ENCODE data around the gene GNAT1. TPM values are rescaled to one million over a fixed set of nuclear protein-coding genes. Genes with fewer than 3 reads are reported as not detected.

GNAT1 gene
- total RNA-seq, 1 donor from 2014 or later: 4.7 TPM

DNA sequence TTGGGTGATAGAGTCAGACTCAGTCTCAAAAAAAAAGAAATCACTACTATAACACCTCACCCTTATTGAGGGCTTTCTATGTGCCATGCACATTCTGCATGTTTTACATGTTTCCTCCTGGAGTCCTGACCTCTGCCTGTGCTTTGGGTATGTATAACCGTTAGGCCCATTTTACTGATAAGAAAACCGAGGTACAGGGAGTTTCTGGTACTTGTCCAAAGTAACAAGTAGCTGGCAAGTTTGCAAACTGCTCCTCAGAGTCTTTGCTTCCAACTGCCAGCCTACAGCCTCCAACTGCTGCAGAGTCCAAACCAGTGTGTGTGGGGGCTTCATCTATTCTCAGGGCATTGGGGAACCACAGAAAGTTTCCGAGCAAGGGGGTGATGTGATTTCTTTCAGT lies 40.9 kb downstream of the GNAT1 start:
- H3K27ac ChIP-seq: no peak overlapping the region
- intact Hi-C loops (cut with DNase I): no loop called here
- H3K27me3 ChIP-seq: no peaks in the 10 kb centered on the region
- H3K9me3 ChIP-seq: no peaks in the 10 kb centered on the region
- H3K4me1 ChIP-seq: peaks cover 0 to 9% of the 10 kb centered on the region in 2 donors
- H3K4me3 ChIP-seq: no peak overlapping the region
- TF ChIP-seq, protein P1, sequence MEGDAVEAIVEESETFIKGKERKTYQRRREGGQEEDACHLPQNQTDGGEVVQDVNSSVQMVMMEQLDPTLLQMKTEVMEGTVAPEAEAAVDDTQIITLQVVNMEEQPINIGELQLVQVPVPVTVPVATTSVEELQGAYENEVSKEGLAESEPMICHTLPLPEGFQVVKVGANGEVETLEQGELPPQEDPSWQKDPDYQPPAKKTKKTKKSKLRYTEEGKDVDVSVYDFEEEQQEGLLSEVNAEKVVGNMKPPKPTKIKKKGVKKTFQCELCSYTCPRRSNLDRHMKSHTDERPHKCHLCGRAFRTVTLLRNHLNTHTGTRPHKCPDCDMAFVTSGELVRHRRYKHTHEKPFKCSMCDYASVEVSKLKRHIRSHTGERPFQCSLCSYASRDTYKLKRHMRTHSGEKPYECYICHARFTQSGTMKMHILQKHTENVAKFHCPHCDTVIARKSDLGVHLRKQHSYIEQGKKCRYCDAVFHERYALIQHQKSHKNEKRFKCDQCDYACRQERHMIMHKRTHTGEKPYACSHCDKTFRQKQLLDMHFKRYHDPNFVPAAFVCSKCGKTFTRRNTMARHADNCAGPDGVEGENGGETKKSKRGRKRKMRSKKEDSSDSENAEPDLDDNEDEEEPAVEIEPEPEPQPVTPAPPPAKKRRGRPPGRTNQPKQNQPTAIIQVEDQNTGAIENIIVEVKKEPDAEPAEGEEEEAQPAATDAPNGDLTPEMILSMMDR (IDR thresholded peaks at IDR 0.05): no peak
- no peaks in the 10 kb centered on the region for H3K36me3 ChIP-seq
- no peak for DNase-seq (ENCODE audit: low spot score in 2 of 2)

DNA sequence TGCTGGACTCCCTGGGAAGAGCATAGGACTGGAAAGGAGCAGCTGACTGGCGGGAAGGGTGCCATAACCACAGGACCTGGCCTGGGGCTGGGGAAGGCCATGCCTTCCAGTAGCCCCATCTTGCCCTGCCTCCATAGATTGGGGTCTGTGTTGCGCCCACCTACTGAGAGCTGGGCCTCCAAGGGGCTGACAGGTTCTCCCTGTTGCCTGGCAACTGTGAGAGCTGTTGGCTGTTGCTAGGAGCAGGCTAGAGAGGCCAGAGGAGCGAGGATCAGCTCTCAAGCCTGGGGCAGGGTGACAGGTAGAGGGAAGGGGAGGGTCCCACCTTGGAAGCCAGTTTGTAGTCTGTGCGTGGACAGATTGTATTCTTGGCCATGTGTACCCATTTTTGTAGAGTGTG lies 41.8 kb downstream of the GNAT1 start:
- intact Hi-C loops (cut with DNase I): no loop called here
- no peaks in the 10 kb centered on the region for H3K27me3 ChIP-seq
- no peak overlapping the region for H3K4me3 ChIP-seq
- no peaks in the 10 kb centered on the region for H3K36me3 ChIP-seq
- peaks cover under 1 to 5% of the 10 kb centered on the region in 2 donors for H3K4me1 ChIP-seq
- TF ChIP-seq, protein P1 (IDR thresholded peaks at IDR 0.05): no peak
- DNase-seq (ENCODE audit: low spot score in 2 of 2): no peak
- H3K9me3 ChIP-seq: no peaks in the 10 kb centered on the region
- H3K27ac ChIP-seq: no peak overlapping the region

DNA sequence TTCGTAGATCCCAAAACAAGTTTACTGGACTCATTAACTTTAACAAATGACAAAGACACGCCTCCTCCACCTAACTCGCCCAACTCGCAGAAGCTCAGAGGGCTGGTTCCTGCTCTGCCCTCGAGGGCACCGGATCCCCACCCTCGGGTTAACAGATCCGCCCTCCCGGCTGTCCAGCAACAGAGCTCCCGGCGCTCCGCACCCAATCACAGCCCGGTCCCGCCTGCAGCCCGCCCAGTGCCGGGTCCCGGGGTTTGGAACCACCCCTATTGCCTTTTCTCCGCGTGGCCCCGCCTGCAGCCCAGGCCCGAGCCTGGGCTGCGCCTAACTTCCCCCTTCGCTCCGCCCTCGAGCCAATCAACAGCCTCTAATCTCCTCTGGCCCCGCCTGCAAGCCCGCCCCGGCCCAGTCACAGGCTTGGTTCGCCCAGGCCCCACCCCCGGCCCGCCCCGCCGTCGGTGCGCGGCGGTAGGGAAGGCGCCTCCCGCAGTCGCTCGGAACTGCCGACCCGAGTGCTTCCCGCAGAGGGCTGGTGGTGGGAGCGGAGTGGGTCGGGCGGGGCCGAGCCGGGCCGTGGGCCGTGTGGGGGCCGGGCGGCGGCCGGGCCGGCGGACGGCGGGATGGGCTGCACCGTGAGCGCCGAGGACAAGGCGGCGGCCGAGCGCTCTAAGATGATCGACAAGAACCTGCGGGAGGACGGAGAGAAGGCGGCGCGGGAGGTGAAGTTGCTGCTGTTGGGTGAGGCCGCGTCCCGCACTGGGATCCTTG lies 44.5 kb downstream of the GNAT1 start, which contains the start of gene GNAI2:
TSS of gene GNAI2 (plus strand) at position 489 of the 768 bp plus-strand sequence. CDS start at position 621, 132 bp downstream.
- Histone ChIP-seq H3K4me3 (peak within 1 kb of the TSS; percentile 96 to 97), H3K36me3 (peaks cover 5 to 10% of the 10 kb centered on the region in 2 donors), H3K27ac (peak within 1 kb of the TSS; percentile 92 to 95), H3K4me1 (peaks cover 22 to 23% of the 10 kb centered on the region in 2 donors), H3K9me3 (no peaks in the 10 kb centered on the region), H3K27me3 (no peaks in the 10 kb centered on the region)
- DNase-seq (ENCODE audit: low spot score in 2 of 2): peak; percentile 98 to 99
- TF ChIP-seq, protein P1 (IDR thresholded peaks at IDR 0.05): peak in 1 of 3 experiments; percentile 32
- intact Hi-C loops (cut with DNase I): loop anchor here (1.0 kb wide), 1 partner anchor 9 kb away; no protein-coding TSS in a partner anchor

DNA sequence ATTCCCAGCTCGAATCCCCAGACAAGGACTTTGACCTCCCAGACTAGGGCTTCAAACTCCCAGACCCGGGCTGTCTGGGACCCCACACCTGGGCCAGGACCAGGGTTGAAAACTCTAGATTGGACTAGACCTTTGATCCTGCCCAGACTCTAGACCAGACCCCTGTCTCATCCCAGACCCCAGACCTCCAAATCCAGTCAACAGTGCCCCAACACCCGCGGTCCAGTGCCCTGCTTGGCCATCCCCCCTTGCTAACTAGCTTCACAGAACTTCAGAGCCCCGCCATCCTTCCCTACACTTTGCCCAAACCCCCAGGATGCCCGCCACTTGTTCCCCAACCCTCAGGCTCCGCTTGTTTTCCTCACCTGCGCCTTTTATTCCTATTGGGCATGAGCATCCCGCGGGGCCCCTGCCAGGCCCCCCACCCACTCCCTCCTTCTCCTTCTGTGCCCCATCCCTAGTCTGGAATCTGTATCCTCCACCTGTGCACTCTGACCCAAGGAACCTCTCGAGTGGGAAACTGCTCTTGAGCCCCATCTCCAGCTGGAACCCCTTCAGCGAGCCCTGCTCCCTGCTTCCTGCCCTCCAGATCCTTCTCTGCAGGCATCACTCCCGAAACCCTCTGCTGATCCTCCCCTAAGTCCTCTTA lies 45.2 kb downstream of the GNAT1 start:
- peak overlapping the region; percentile 92 to 95 for H3K27ac ChIP-seq
- intact Hi-C loops (cut with DNase I): no loop called here
- no peak for DNase-seq (ENCODE audit: low spot score in 2 of 2)
- H3K27me3 ChIP-seq: no peaks in the 10 kb centered on the region
- H3K4me1 ChIP-seq: peaks cover 27 to 30% of the 10 kb centered on the region in 2 donors
- peak overlapping the region; percentile 96 to 97 for H3K4me3 ChIP-seq
- no peaks in the 10 kb centered on the region for H3K9me3 ChIP-seq
- H3K36me3 ChIP-seq: peaks cover 5 to 10% of the 10 kb centered on the region in 2 donors
- TF ChIP-seq, protein P1 (IDR thresholded peaks at IDR 0.05): no peak

DNA sequence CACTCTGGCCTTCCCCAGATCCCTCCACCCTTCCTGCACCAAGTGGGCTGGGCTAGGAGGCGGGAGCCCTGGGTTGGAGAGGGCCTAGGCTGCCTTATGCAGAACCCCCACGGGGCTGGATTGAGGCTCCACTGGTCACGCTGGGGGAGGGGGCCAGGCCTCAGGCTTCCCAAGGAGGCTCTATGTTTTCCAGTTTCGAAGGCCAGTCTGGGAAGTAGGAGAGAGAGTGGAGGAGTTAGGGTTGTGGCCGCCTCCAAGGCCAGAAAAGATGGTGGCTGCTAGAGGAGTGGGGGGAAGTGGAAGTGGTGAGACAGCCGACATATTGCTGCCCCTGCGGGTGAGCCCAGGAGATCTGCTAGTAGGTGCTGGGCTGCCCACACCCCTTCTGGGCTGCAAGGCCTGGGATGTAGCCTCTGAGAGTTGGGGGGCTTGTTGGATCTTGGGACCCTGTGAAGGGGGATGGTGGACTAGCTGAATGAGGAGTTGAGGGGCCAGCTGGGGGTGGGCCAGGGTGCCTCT lies 45.8 kb downstream of the GNAT1 start:
- peaks cover 30 to 36% of the 10 kb centered on the region in 2 donors for H3K4me1 ChIP-seq
- peak overlapping the region; percentile 96 to 97 for H3K4me3 ChIP-seq
- peak overlapping the region; percentile 92 to 95 for H3K27ac ChIP-seq
- no peaks in the 10 kb centered on the region for H3K27me3 ChIP-seq
- no peak for DNase-seq (ENCODE audit: low spot score in 2 of 2)
- H3K9me3 ChIP-seq: no peaks in the 10 kb centered on the region
- TF ChIP-seq, protein P1 (IDR thresholded peaks at IDR 0.05): no peak
- intact Hi-C loops (cut with DNase I): no loop called here
- peaks cover 8 to 10% of the 10 kb centered on the region in 2 donors for H3K36me3 ChIP-seq

All from ascending aorta (tissue), 2 donors.